ENCODE data around the gene MLST8. TPM values are rescaled to one million over a fixed set of nuclear protein-coding genes. Genes with fewer than 3 reads are reported as not detected.

The MLST8 gene
- total and polyA plus RNA-seq, 4 donors, result 11.1 to 26.7 (median 20.2) TPM

GRCh38 chr16:2216330-2216729 is 11.1 kb downstream of the MLST8 start:
- Histone ChIP-seq H3K4me3 (ENCODE audit: low read depth in 1 of 3, low read length in 3 of 3) (no peak overlapping the region), H3K9ac (ENCODE audit: low read depth in 1 of 2, low read length in 2 of 2) (no peak overlapping the region), H3K4me1 (ENCODE audit: control insufficient read depth in 4 of 4, insufficient read depth in 4 of 4, low read length in 3 of 4) (peaks cover 5 to 24% (median 19%) of the 10 kb centered on the region in 4 donors), H3K27ac (ENCODE audit: low read depth in 1 of 2, low read length in 2 of 2) (no peak overlapping the region), H3K27me3 (ENCODE audit: control insufficient read depth in 4 of 4, insufficient read depth in 4 of 4, low read length in 3 of 4) (no peaks in the 10 kb centered on the region), H3K36me3 (ENCODE audit: control insufficient read depth in 4 of 4, insufficient read depth in 3 of 4, low read depth in 1 of 4, low read length in 3 of 4) (peaks cover 0 to 3% (median 0%) of the 10 kb centered on the region in 4 donors), H3K9me3 (ENCODE audit: control insufficient read depth in 4 of 4, low read length in 3 of 4) (no peaks in the 10 kb centered on the region)
- TF ChIP-seq SP1 (IDR thresholded peaks at IDR 0.05) (no peak), HNF4G (IDR thresholded peaks at IDR 0.05) (no peak), JUND (IDR thresholded peaks at IDR 0.05) (no peak), TAF1 (conservative IDR thresholded peaks at IDR 0.05) (no peak), CTCF (IDR thresholded peaks at IDR 0.05; ENCODE audit: low read depth, low read length, missing input control) (no peak), ATF3 (IDR thresholded peaks at IDR 0.05) (no peak), NR2F2 (IDR thresholded peaks at IDR 0.05) (no peak), EGR1 (IDR thresholded peaks at IDR 0.05; ENCODE audit: low read depth in 2 of 2) (no peak), MAX (IDR thresholded peaks at IDR 0.05) (no peak)
- 96% methylated on average over 4 of the region's 4 CpGs for WGBS
- no peak for DNase-seq (ENCODE audit: low spot score)

GRCh38 chr16:2223221-2223941 is 18.1 kb downstream of the MLST8 start, which contains the start of gene E4F1:
Gene E4F1 (plus strand): TSS chr16:2223591. CDS start chr16:2223614, 23 bp downstream.
- H3K9ac ChIP-seq (ENCODE audit: low read depth in 1 of 2, low read length in 2 of 2), result peak within 1 kb of the TSS; percentile 65 to 92

More at GRCh38 chr16:2223221-2223941, 18.1 kb downstream of the MLST8 start, which contains the start of gene E4F1:
- Histone ChIP-seq H3K36me3 (ENCODE audit: control insufficient read depth in 4 of 4, insufficient read depth in 3 of 4, low read depth in 1 of 4, low read length in 3 of 4) (peaks cover 0 to 4% (median 0%) of the 10 kb centered on the region in 4 donors), H3K4me1 (ENCODE audit: control insufficient read depth in 4 of 4, insufficient read depth in 4 of 4, low read length in 3 of 4) (peaks cover 10 to 33% (median 27%) of the 10 kb centered on the region in 4 donors), H3K27ac (ENCODE audit: low read depth in 1 of 2, low read length in 2 of 2) (peak within 1 kb of the TSS; percentile 65 to 76), H3K27me3 (ENCODE audit: control insufficient read depth in 4 of 4, insufficient read depth in 4 of 4, low read length in 3 of 4) (no peaks in the 10 kb centered on the region), H3K9me3 (ENCODE audit: control insufficient read depth in 4 of 4, low read length in 3 of 4) (no peaks in the 10 kb centered on the region), H3K4me3 (ENCODE audit: low read depth in 1 of 3, low read length in 3 of 3) (peak within 1 kb of the TSS; percentile 67 to 81 (median 72))
- peak; percentile 99 for DNase-seq (ENCODE audit: low spot score)
- WGBS, result under 1% methylated on average over 82 of the region's 82 CpGs
- TF ChIP-seq GABPA (IDR thresholded peaks at IDR 0.05 in 1 of 2, conservative IDR thresholded peaks at IDR 0.05 in 1 of 2), result peak in 1 of 2 donors; percentile 77
- TF ChIP-seq MAX (IDR thresholded peaks at IDR 0.05), result no peak
- no peak for TF ChIP-seq ZBTB33 (IDR thresholded peaks at IDR 0.05)
- TF ChIP-seq TAF1 (conservative IDR thresholded peaks at IDR 0.05), result no peak
- peak in 1 of 2 donors; percentile 14 for TF ChIP-seq JUND (IDR thresholded peaks at IDR 0.05)
- TF ChIP-seq REST (IDR thresholded peaks at IDR 0.05), result peak; percentile 45
- TF ChIP-seq CTCF (IDR thresholded peaks at IDR 0.05; ENCODE audit: low read depth, low read length, missing input control), result no peak
- no peak for TF ChIP-seq FOXA2 (IDR thresholded peaks at IDR 0.05)
- no peak for TF ChIP-seq HNF4G (IDR thresholded peaks at IDR 0.05)
- peak; percentile 74 for TF ChIP-seq FOXA1 (IDR thresholded peaks at IDR 0.05)
- TF ChIP-seq HNF4A (conservative IDR thresholded peaks at IDR 0.05), result peak in 1 of 2 donors; percentile 42
- TF ChIP-seq YY1 (IDR thresholded peaks at IDR 0.05), result peak; percentile 99
- TF ChIP-seq ATF3 (IDR thresholded peaks at IDR 0.05), result no peak
- TF ChIP-seq RXRA (IDR thresholded peaks at IDR 0.05), result peak; percentile 42
- no peak for TF ChIP-seq RAD21 (IDR thresholded peaks at IDR 0.05)
- TF ChIP-seq SP1 (IDR thresholded peaks at IDR 0.05), result peak; percentile 88
- no peak for TF ChIP-seq NR2F2 (IDR thresholded peaks at IDR 0.05)
- no peak for TF ChIP-seq EGR1 (IDR thresholded peaks at IDR 0.05; ENCODE audit: low read depth in 2 of 2)

Data from liver (tissue), 9 donors.